Astrocyte of the cerebellum (primary cell): ENCODE data around the gene ANAPC5.
"Not testable (repeated sequence)": the region's sequence is repeated elsewhere in the genome, so short reads cannot be mapped to it uniquely, and the experiment has no call there.

Experiments used
- DNase-seq: peaks from one replicate; pipeline ENCODE4 v3.0.0-alpha.2; 2011; ENCODE audit warnings: low read depth
- H3K4me3 ChIP-seq: 2 replicates; pipeline ENCODE4 v1.5.1; 2011; ENCODE audit warnings: mild to moderate bottlenecking, low read depth, low read length, moderate library complexity
- CTCF ChIP-seq: IDR thresholded peaks from 2 replicates; pipeline ENCODE4 v1.5.1; 2012; ENCODE audit warnings: low read length, low read depth, moderate library complexity, mild to moderate bottlenecking; ENCODE audit errors: missing control alignments
- in situ Hi-C: cut with HindIII; loops from 2 replicates; pipeline ENCODE4 v1.10.0; 2017; ENCODE audit warnings: low sequenced_read_pairs

ANAPC5 gene

GRCh38 chr12:121392325-121392716, 40.1 kb upstream of the ANAPC5 start:
- DNase-seq = no peak
- in situ Hi-C loops = no loop called here
- no peak for TF ChIP-seq CTCF
- no peak overlapping the region for H3K4me3 ChIP-seq

GRCh38 chr12:121391619-121392324, 39.6 kb upstream of the ANAPC5 start:
- no peak for TF ChIP-seq CTCF
- in situ Hi-C loops = no loop called here
- DNase-seq = no peak
- H3K4me3 ChIP-seq = no peak overlapping the region

- no peak overlapping the region for H3K4me3 ChIP-seq
- in situ Hi-C loops = no loop called here
- DNase-seq = no peak
- no peak for TF ChIP-seq CTCF
These were observed 38.6 kb upstream of the ANAPC5 start for GRCh38 chr12:121390856-121391255.

GRCh38 chr12:121388421-121388981, 36.3 kb upstream of the ANAPC5 start:
- in situ Hi-C loops = no loop called here
- no peak overlapping the region for H3K4me3 ChIP-seq
- DNase-seq = no peak
- TF ChIP-seq CTCF = no peak

GRCh38 chr12:121384891-121385290, 32.7 kb upstream of the ANAPC5 start:
- H3K4me3 ChIP-seq, in situ Hi-C loops, DNase-seq: not testable (repeated sequence)

GRCh38 chr12:121383601-121384021, 31.4 kb upstream of the ANAPC5 start:
- no peak for TF ChIP-seq CTCF
- no peak for DNase-seq
- H3K4me3 ChIP-seq = no peak overlapping the region
- in situ Hi-C loops = no loop called here

GRCh38 chr12:121379945-121380344, 27.7 kb upstream of the ANAPC5 start:
- TF ChIP-seq CTCF = no peak
- no peak for DNase-seq
- H3K4me3 ChIP-seq = no peak overlapping the region
- in situ Hi-C loops = no loop called here
